NCI-H460 (cell line): ENCODE measurements around the gene TOP1. TPM values are rescaled to one million over a fixed set of nuclear protein-coding genes. Genes with fewer than 3 reads are reported as not detected.

Experiments
- DNase-seq: peaks from one replicate; pipeline ENCODE4 v3.0.0-alpha.2; 2016; ENCODE audit warnings: low read depth; ENCODE audit errors: extremely low read depth
- total RNA-seq: library from RNA; depleted of rRNA; stranded (reverse); fragments of >200 nt; shearing (Covaris generic); gene quantifications from 2 replicates; pipeline ENCODE4 v1.2.3, GENCODE V29; 2014

Gene TOP1
- total RNA-seq, 1 experiment from 2014 or later = 41.4 TPM

GRCh38 chr20:41032271-41032670 lies 3.6 kb downstream of the TOP1 start:
- DNase-seq = no peak

GRCh38 chr20:41034239-41034638 lies 5.6 kb downstream of the TOP1 start:
- no peak for DNase-seq

GRCh38 chr20:41035207-41035606 lies 6.6 kb downstream of the TOP1 start:
- DNase-seq = no peak

- no peak for DNase-seq
These were observed 8.6 kb downstream of the TOP1 start for GRCh38 chr20:41037179-41037578.

GRCh38 chr20:41038149-41038877 lies 9.7 kb downstream of the TOP1 start:
- no peak for DNase-seq

- DNase-seq = no peak
These were observed 10.3 kb downstream of the TOP1 start for GRCh38 chr20:41038878-41039404.

- no peak for DNase-seq
These were observed 12.2 kb downstream of the TOP1 start for GRCh38 chr20:41040855-41041254.

- DNase-seq = no peak
These were observed 13.1 kb downstream of the TOP1 start for GRCh38 chr20:41041693-41042092.

- no peak for DNase-seq
These were observed 15.9 kb downstream of the TOP1 start for GRCh38 chr20:41044409-41045062.

GRCh38 chr20:41045671-41046070 lies 17.0 kb downstream of the TOP1 start:
- DNase-seq = no peak

GRCh38 chr20:41046716-41047115 lies 18.1 kb downstream of the TOP1 start:
- DNase-seq = no peak

GRCh38 chr20:41047279-41047974 lies 18.8 kb downstream of the TOP1 start:
- DNase-seq = no peak

- no peak for DNase-seq
These were observed 19.3 kb downstream of the TOP1 start for GRCh38 chr20:41047975-41048305.

GRCh38 chr20:41048461-41049301 lies 20.1 kb downstream of the TOP1 start:
- DNase-seq = no peak

- no peak for DNase-seq
These were observed 20.8 kb downstream of the TOP1 start for GRCh38 chr20:41049451-41049850.

- DNase-seq = no peak
These were observed 21.9 kb downstream of the TOP1 start for GRCh38 chr20:41050361-41051008.

GRCh38 chr20:41051009-41051825 lies 22.6 kb downstream of the TOP1 start:
- no peak for DNase-seq

- DNase-seq = no peak
These were observed 24.3 kb downstream of the TOP1 start for GRCh38 chr20:41052742-41053419.
